HG03039 (cell line): ENCODE data around the gene TOB1.
"Not testable (repeated sequence)": the region's sequence is repeated elsewhere in the genome, so short reads cannot be mapped to it uniquely, and the experiment has no call there.

ENCODE experiments used
- ATAC-seq: cut with Tn5 transposase; IDR thresholded peaks from one replicate; pipeline ENCODE4 v1.9.1; 2021; ENCODE audit warnings: mild to moderate bottlenecking, moderate library complexity; ENCODE audit not compliant: unreplicated experiment

The TOB1 gene

GRCh38 chr17:50898369-50899004, 32.3 kb upstream of the TOB1 start:
- no peak for ATAC-seq

- not testable (repeated sequence) for ATAC-seq
Observed at GRCh38 chr17:50894513-50894912, 28.4 kb upstream of the TOB1 start.

- ATAC-seq, result no peak
Observed at GRCh38 chr17:50893183-50893993, 27.2 kb upstream of the TOB1 start.

GRCh38 chr17:50892101-50892776, 26.1 kb upstream of the TOB1 start:
- ATAC-seq, result no peak

GRCh38 chr17:50891577-50891989, 25.4 kb upstream of the TOB1 start:
- ATAC-seq, result no peak

- no peak for ATAC-seq
Observed at GRCh38 chr17:50890675-50891516, 24.7 kb upstream of the TOB1 start.

- no peak for ATAC-seq
Observed at GRCh38 chr17:50889528-50890118, 23.5 kb upstream of the TOB1 start.

- ATAC-seq, result no peak
Observed at GRCh38 chr17:50887705-50888245, 21.6 kb upstream of the TOB1 start.

GRCh38 chr17:50884439-50885311, 18.5 kb upstream of the TOB1 start:
- ATAC-seq, result no peak

- no peak for ATAC-seq
Observed at GRCh38 chr17:50883850-50884438, 17.8 kb upstream of the TOB1 start.

- no peak for ATAC-seq
Observed at GRCh38 chr17:50882851-50883250, 16.7 kb upstream of the TOB1 start.

GRCh38 chr17:50881182-50881581, 15.0 kb upstream of the TOB1 start:
- ATAC-seq, result no peak

- ATAC-seq, result no peak
Observed at GRCh38 chr17:50879086-50879485, 12.9 kb upstream of the TOB1 start.

- ATAC-seq, result no peak
Observed at GRCh38 chr17:50877838-50878237, 11.7 kb upstream of the TOB1 start.

GRCh38 chr17:50877042-50877441, 10.9 kb upstream of the TOB1 start:
- not testable (repeated sequence) for ATAC-seq

GRCh38 chr17:50875074-50875473, 8.9 kb upstream of the TOB1 start:
- no peak for ATAC-seq

GRCh38 chr17:50872710-50873424, 6.7 kb upstream of the TOB1 start:
- no peak for ATAC-seq

GRCh38 chr17:50871898-50872297, 5.7 kb upstream of the TOB1 start:
- no peak for ATAC-seq
